GM21367 (cell line): ENCODE data around the gene GRXCR2.
"Not testable (repeated sequence)": the region's sequence is repeated elsewhere in the genome, so short reads cannot be mapped to it uniquely, and the experiment has no call there.

Source experiments
- ATAC-seq: cut with Tn5 transposase; IDR thresholded peaks from one replicate; pipeline ENCODE4 v1.9.1; 2021; ENCODE audit not compliant: unreplicated experiment

GRXCR2 gene, protein sequence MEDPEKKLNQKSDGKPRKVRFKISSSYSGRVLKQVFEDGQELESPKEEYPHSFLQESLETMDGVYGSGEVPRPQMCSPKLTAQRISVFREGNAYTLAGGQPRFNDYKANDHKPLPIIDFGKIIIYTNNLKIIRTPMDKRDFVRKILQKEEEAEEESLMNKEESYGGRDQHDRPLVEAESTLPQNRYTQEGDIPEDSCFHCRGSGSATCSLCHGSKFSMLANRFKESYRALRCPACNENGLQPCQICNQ

DNA sequence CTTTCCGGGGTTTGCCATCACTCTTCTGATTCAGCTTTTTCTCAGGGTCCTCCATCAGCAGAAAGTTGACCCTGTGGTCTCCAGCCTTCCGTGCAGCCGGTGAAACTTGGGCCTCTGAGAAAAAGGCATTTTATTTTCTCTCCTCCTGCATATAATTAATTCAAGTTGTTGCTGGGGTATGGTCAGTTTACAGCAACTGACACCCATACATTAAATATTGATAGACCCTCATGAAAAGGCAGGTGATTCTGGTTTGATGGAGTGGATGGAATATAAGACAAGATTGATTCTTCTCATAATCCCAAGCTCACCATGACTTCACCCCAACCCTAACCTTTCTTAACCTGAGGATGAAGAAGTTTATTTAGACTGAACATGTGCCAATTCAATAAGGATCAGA is at the start of gene GRXCR2:
GRXCR2 (minus strand) TSS at position 101 of the 400 bp plus-strand sequence; CDS start at position 55, 46 bp downstream.
- no peak for ATAC-seq

DNA sequence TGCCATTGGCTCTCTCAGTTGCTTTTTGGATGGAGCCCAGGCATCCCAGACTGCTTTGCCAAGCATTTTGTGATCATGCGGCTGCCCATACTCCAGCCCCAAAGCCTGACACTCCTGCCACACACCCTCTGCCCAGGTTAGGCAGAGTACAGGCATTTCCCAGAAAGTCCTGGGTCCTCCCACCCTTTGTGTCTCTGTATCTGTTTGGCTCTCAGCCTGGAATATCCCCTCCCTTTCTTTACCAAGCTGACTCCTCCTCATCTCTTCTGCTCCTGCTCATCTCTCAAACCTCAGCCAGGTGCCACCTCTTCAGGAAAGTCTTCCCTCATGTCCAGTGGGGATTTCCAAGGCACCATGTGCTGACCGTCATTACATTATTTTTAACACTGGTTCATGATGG is 49.2 kb upstream of the GRXCR2 start:
- no peak for ATAC-seq

DNA sequence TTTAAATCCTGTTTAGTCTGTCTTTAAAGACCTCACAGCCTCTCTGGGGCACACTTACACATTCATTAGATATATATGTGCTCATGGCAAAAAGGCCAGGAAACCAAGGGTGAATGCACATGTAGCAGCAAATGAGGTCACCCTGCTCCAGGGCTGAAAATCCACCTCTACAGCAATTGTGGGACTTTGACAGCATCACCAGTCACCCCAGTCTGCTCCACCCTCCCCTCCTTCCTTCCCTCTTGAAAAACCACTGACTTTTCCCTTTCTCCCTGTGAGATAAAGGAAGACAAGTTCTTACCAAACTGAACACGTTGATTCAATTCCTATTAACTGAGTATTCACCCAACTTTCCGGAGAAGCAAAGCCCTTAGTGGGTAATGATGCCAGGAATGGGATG is 48.4 kb upstream of the GRXCR2 start:
- ATAC-seq: no peak

DNA sequence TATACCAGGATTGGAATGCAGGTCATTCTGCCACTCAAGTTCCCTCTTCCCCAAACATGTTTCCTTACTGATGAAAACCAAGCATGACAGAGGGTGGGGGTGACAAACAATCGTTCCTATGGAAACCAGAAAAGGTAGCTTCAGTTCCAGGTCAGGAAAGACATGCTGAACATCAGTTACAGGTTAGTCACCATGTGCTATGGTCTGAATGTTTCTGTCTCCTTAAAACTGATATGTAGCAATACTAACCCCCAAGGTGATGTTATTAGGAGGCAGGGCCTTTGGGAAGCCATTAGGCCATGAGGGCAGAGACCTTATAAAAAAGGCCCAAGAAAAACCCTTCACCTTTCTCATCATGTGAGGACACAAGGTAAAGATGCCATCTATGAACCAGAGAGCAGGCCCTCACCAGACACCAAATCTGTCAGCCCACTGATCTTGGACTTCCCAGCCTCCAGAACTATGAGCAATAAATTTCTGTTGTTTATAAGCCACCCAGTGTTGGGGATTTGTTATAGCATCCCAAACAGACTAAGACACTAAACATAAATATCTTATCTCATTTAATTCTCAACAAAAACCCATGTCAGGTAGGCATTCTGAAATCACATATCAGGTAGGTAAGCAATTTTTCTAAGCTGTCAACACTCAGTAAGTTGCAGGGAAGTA is 47.9 kb upstream of the GRXCR2 start:
- no peak for ATAC-seq

DNA sequence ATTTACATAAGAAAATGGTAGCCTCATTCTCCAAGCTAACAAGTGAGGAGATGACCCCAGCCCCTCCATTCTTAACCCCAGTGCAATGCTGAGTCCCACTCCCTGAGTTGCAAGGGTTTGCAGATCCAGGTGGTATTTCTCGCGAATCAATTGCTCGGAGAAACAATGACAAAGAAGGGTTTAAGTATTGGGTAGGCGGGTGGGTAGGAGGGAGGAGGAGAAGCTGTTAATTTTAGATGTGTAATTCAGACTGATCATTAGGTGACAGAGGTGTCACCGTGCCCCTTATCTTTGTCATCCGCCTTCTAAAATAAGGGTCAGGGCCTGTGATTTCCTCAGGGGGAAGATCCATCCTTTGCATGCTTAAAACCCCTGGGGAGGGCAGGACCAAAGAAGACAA is 46.6 kb upstream of the GRXCR2 start:
- ATAC-seq: no peak

DNA sequence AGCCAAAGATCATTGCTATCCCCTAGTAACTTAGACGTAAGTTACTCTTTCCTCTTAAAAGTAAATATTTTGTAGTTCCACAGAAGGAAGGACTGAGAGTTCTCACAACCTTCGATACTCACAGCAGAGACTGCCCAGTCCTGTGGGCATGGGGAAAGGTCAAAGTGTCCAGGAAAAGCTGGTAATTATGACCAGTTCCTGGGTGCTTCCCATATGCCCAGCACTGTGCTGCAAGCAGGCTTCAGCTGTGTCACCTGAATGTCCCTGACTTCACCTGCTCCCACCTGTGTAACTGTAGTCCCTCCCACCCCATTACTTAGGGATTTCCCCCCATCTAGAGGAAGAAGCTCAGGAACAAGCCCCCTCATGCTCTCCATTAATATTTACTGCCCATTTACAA is 45.6 kb upstream of the GRXCR2 start:
- ATAC-seq: no peak

DNA sequence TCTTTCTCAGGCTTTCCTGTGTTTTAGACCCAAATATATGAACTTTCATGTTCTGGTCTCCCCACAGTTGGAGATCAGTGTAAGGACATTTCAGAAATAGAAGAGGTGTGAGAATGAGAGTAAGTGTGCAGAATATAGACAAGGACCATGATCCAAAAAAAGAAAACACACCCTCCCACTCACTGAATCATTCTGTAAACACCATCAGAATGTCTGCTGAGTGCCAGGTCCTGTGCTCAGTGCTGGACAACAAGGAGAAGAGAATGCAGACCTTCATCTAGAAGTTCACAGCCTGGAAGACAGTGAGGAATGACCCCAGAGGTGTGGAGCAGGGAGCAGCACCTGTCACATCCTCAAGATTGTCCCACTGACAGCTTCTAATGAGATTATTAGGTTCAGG is 44.5 kb upstream of the GRXCR2 start:
- no peak for ATAC-seq

DNA sequence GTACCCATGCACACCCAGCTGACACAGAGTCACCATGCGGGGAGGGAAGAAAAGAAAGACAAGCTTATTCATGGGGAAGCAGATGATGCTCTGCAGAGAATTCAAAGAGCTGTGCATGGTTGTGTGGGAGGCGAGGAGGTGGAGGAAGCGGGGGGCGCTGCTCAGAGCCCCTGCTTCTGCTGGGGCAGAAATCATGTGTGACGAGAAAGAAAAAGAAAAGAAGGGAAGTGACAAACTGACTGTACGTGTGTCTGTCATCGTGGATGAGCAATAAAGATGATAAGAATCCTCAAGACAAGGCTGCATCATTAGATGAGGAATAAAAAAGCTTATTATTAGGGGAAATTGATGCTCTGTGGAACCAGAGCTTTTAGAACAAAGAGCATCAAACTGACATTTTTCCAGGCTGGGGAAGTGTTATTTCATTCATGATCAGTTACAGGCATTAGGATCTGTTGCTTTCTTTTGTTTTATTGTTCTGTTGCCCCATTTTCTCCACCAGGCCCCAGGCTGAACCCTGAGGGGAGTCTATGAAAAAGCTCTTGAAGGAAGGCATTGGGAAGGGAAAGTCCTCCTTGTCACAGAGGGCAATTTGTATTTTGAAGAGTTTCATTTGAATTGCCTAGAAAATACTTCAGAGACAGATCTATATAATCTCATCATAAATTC is 43.3 kb upstream of the GRXCR2 start:
- ATAC-seq: no peak

DNA sequence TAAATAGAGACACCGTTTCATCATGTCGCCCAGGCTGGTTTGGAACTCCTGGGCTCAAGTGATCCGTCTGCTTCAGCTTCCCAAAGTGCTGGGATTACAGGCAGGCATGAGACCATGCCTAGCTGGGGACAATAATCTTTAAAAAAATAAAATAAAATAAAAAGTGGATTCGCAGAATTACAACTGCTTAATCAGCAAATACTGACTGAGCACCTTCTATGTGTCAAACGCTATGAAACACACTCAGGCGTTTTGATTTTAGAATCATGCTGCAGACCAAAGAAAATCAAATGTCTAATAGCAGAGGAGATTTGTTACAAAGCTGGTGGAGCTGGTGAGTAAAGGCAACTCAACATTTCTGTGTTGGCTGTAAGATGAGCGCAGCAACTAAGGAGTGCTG is 40.9 kb upstream of the GRXCR2 start:
- no peak for ATAC-seq

DNA sequence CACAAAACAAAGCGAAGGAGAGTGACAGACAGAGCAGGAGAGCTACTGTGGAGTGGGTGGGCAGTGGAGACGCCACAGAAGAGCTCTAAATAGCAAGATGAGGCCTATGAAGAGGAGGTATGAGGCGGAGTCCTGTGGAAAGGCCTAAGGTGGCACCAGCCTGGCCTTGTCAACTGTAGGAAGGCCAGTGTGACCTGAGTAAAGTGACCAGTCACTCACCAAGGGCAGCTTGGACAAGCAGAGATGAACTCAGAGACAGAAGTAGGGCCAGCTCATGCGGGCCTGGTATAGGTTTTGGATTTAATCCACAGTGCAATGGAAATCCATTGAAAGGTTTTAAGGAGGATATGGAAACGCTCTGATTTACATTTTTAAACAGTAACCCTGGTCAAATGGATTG is 39.8 kb upstream of the GRXCR2 start:
- ATAC-seq: no peak

DNA sequence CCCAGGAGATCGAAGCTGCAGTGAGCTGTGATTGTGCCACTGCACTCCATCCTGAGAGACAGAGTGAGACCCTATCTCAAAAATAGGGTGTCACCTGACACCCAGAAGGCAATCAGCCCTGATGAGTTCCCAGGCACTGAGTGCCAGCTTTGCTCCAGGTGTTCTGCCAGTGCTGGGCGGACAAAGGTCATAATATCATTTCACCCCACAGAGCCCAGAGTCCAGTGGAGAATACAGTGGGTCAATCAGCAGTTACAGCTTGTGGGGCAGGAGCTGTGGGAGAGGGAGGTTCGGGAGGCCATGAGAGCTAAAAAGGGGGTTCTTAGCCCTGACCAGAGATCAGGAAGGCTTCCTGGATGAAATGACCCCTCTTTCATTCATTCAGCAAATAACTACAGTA is 39.2 kb upstream of the GRXCR2 start:
- ATAC-seq: no peak

DNA sequence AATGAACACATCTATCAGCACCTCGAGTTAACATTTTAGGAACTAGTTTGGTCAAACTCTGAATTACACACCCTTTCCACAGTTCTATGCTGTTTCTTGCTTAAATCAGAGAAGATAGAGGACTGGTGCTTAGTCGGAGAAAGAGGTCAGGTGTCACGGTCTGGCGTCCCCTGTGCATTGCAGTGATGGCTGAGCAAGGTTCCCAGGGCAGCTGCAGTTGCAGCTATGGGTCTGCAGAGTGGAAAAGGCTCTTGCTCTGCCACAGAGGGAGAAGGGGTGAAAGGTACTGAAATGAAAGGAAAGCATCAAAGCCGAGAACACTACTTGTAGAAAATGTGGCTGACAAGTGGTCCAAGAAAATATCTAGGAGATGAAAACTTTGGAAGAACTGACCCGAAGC is 38.4 kb upstream of the GRXCR2 start:
- no peak for ATAC-seq

DNA sequence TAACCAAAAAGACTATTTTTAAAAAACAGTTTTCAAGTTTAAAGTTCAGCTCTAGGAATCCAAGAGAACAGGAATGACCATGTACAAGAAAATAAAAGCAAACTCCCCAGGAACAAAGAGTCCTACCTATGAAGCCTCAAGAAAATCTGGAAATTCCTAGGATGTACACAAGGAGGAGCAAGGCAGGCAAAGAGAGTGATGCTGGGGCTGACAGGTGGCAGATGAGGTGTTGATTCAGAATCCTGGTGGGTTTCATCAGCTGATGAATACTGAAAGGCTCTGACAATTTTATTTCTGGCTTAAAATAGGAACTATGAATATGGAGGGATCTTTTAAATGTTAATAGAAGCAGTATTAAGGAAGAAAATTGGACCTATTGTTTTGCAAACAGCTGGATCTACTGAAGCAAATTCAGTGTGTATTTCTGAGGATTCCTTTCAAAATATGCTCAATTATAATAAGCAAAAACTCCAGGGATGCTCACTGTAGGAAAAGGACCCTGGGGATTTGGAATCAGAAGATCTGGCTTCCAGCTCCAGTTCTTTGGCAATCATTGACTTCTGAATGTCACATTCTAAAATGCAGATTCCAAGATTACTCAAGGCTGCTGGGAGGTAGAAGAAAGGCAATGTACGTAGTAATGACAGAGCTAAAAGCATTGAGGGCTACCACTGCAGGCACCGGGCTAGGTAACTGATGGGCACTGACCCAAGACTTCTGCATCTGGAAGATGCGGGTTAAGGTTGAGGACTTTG is 35.6 kb upstream of the GRXCR2 start:
- ATAC-seq: no peak

DNA sequence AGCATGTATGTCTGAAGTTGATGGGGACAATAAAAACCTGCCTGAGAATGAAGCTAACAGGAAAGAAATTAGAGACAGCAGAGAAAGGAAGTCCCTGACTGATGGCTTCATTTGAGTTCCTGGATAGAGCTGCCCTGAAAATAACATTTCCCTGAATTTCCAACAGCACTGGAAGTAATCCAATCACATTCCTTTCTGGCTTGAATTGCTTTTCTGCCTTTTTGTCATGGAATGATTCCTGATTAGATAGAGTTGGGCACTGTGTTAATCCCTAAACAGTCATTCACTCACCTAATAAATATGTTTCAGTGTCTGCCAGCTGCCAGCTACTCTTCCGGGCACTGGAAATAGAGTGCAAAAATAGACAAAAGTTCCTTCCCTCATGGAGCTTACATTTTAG is 33.6 kb upstream of the GRXCR2 start:
- no peak for ATAC-seq

DNA sequence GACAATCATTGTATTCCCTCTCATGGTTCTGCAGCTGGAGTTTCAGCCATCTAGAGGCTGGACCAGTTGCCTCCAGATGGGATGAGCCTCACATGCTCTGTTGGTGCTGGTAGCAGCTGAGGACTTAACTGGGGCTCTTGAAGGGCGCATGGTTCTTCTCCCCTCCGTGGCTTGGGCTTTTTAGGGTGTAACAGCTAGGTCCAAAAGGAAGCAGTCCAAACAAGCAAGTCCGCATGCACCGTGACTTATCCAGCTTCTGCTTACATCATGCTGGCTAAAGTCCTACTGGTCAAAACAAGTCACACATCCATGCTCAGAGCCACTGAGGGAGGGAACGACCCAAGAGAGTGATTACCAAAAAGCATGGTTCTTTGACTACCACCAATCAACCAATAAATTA is 31.9 kb upstream of the GRXCR2 start:
- no peak for ATAC-seq

DNA sequence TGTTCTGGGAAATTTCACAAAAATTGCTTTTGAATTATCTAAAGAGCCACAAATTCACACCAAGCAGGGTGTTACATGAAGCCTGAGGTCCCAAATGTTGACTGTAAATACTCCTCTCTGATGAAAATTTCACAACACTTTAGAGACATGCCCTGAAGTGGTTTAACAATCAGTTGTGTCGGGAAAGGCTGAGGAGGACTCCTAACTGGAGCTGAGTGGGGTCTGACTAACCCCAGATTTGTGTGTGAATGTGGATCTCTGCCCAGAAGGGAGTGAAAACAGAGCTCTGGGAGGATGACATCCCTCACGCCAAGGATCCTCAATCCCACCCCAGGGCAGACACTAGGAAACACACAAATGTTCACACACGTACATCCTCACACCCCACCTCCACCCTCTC is 31.1 kb upstream of the GRXCR2 start:
- no peak for ATAC-seq

DNA sequence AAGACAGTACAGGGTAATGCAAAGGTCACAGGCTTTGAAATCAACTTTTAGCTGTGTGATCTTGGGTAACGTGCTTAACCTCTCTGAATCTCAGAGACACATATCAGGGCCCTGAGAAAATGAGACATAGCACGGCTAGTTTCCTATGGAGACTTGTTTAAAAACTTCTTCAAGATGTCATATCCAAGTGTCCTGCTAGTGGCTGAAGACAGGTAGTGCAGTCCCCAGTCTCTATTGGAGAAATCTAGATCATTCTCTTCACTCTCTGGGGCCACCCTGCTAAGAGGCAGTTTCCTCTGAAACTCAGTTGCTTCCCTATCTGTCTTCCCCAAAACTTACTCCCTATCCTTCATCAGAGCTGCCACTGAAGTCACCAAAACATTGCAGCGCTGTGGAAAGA is 30.3 kb upstream of the GRXCR2 start:
- no peak for ATAC-seq

DNA sequence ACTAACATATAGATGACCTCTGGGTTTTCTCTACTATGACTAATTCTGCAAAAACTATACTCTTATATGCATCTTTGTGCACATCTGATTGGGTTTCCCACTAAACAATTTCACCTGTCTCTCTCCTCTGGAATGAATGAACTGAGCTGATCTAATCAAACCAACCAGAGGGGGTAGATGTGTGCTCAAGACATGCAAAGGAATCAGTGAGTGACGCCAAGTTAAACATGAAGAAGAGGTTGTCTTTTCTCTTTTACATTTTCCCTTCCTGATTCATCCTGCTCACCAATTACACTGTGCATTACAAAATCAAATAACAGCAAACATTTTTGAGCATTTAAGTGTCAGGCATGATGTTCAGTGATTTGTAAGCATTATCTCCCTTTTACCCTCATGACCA is 29.6 kb upstream of the GRXCR2 start:
- ATAC-seq: no peak

DNA sequence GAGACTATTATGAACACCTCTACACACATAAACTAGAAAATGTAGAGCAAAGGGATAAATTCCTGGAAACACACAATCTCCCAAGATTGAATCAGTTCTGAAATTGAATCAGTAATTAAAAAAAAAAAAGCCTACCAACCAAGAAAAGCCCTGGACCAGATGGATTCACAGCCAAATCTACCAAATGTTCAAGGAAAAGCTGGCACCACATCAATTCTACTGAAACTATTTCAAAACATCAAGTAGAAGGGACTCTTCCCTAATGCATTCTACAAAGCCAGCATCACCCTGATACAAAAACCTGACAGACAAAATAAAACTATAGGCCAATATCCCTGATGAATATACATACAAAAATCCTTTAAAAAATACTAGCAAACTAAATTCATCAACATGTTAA is 25.4 kb upstream of the GRXCR2 start:
- no peak for ATAC-seq

DNA sequence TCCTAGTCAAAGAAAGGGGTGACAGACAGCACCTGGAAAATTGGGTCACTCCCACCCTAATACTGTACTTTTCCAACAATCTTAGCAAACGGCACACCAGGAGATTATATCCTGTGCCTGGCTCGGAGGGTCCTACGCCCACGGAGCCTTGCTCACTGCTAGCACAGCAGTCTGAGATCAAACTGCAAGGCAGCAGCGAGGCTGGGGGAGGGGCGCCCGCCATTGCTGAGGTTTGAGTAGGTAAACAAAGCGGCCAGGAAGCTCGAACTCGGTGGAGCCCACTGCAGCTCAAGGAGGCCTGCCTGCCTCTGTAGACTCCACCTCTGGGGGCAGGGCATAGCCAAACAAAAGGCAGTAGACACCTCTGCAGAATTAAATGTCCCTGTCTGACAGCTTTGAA is 18.6 kb upstream of the GRXCR2 start:
- ATAC-seq: not testable (repeated sequence)

DNA sequence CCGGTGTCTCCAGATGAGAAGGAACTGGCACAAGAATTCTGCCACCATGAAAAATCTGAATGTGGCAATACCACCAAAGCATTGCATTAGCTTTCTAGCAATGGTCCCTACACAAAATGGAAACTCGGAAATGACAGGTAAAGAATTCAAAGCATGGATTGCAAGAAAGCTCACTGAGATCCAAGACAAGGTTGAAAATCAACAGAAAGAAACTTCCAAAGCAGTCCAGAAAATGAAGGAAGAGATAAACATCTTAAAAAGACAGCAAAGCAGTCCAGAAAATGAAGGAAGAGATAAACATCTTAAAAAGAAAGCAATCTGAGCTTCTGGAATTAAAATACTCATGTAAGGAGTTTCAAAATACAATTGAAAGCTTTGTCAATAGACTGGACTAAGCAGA is 16.8 kb upstream of the GRXCR2 start:
- no peak for ATAC-seq
